ENCODE data around the gene UAP1L1. TPM values are rescaled to one million over a fixed set of nuclear protein-coding genes. Genes with fewer than 3 reads are reported as not detected.

Gene UAP1L1
- total and polyA plus RNA-seq, 9 of the 15 experiments (the other 6 are each of a cell fraction or from before 2014, with no cell fraction given), result 0.20 to 8.6 (median 3.7) TPM

DNA sequence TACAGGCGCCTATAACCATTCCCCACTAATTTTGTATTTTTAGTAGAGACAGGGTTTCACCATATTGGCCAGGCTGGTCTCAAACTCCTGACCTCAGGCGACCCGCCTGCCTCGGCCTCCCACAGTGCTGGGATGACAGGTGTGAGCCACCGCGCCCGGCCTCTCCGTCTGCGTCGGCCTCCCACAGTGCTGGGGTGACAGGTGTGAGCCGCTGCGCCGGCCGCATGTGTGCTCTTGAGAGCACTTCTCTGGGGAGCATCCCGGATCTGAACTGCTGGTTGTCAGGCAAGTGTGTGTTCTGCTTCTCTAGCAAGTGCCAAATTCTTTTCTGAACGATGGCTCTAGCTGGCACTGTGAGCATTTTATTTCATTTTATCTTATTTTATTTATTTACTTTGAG lies 19.8 kb upstream of the UAP1L1 start:
- ChIA-PET CTCF (ENCODE audit: low intra/inter-chr PET ratio) (no interaction called here), POLR2A (interaction anchor here (0.7 kb wide), 1 partner anchor 20 kb away, joined by 3 read pairs; no protein-coding TSS in a partner anchor)
- DNase-seq (ENCODE audit: extremely low read depth in 1 of 4, low spot score in 3 of 4) (no peak), FAIRE-seq (no peak), ATAC-seq (no peak)
- intact Hi-C loops (cut with micrococcal nuclease), result no loop called here
- Histone ChIP-seq H3K4me2 (ENCODE audit: insufficient read depth, low read length) (no peak overlapping the region), H3K9me3 (replicated peaks; ENCODE audit: control insufficient read depth, insufficient read depth, low read depth, low read length) (no peaks in the 10 kb centered on the region), H4K20me1 (replicated peaks; ENCODE audit: control insufficient read depth, insufficient read depth, low read length) (no peaks in the 10 kb centered on the region; the same call in none of the 2 replicates), H3K4me3 (no peak overlapping the region), H3K9ac (ENCODE audit: insufficient read depth in 1 of 2, low read depth in 2 of 2, low read length in 2 of 2) (no peak overlapping the region), H3K79me2 (ENCODE audit: control insufficient read depth, insufficient read depth, low read length) (no peaks in the 10 kb centered on the region), H3K9me1 (ENCODE audit: control insufficient read depth, insufficient read depth, low read length) (no peaks in the 10 kb centered on the region), H3K27me3 (ENCODE audit: control insufficient read depth in 2 of 2, insufficient read depth in 2 of 2, low read length in 2 of 2) (no peaks in the 10 kb centered on the region), H2AFZ (ENCODE audit: low read depth, low read length) (no peak overlapping the region), H3K36me3 (ENCODE audit: control insufficient read depth, insufficient read depth, low read length) (no peaks in the 10 kb centered on the region), H3K27ac (ENCODE audit: extremely low read depth, low read depth, low read length) (no peak overlapping the region), H3K4me1 (replicated peaks in 1 of 2; ENCODE audit: control insufficient read depth in 2 of 2, insufficient read depth in 2 of 2, low read length in 2 of 2) (peaks cover 0 to 37% of the 10 kb centered on the region in 2 experiments; a peak in 2 of 5 replicates)
- WGBS (ENCODE audit: insufficient coverage, low coverage, missing lambda C conversion rate), result 44% methylated on average over 16 of the region's 16 CpGs
- in situ Hi-C loops (cut with MboI), result no loop called here
- no TSS peak for BruUV-seq (replicated peaks)
- no peak for TF ChIP-seq ZNF551 (CRISPR knock-in tag; IDR thresholded peaks at IDR 0.05)
- TF ChIP-seq, protein P1, sequence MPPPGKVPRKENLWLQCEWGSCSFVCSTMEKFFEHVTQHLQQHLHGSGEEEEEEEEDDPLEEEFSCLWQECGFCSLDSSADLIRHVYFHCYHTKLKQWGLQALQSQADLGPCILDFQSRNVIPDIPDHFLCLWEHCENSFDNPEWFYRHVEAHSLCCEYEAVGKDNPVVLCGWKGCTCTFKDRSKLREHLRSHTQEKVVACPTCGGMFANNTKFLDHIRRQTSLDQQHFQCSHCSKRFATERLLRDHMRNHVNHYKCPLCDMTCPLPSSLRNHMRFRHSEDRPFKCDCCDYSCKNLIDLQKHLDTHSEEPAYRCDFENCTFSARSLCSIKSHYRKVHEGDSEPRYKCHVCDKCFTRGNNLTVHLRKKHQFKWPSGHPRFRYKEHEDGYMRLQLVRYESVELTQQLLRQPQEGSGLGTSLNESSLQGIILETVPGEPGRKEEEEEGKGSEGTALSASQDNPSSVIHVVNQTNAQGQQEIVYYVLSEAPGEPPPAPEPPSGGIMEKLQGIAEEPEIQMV (tag; conservative IDR thresholded peaks at IDR 0.05; ENCODE audit: low read depth), result no peak
- TF ChIP-seq, protein P2, sequence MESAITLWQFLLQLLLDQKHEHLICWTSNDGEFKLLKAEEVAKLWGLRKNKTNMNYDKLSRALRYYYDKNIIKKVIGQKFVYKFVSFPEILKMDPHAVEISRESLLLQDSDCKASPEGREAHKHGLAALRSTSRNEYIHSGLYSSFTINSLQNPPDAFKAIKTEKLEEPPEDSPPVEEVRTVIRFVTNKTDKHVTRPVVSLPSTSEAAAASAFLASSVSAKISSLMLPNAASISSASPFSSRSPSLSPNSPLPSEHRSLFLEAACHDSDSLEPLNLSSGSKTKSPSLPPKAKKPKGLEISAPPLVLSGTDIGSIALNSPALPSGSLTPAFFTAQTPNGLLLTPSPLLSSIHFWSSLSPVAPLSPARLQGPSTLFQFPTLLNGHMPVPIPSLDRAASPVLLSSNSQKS (CRISPR knock-in tag; IDR thresholded peaks at IDR 0.05), result no peak
- TF ChIP-seq CHD2 (IDR thresholded peaks at IDR 0.05; ENCODE audit: low read depth, low read length), result no peak
- no peak for TF ChIP-seq ZBTB2 (IDR thresholded peaks at IDR 0.05)
- TF ChIP-seq, protein P3, sequence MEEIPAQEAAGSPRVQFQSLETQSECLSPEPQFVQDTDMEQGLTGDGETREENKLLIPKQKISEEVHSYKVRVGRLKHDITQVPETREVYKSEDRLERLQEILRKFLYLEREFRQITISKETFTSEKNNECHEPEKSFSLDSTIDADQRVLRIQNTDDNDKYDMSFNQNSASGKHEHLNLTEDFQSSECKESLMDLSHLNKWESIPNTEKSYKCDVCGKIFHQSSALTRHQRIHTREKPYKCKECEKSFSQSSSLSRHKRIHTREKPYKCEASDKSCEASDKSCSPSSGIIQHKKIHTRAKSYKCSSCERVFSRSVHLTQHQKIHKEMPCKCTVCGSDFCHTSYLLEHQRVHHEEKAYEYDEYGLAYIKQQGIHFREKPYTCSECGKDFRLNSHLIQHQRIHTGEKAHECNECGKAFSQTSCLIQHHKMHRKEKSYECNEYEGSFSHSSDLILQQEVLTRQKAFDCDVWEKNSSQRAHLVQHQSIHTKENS (CRISPR knock-in tag; IDR thresholded peaks at IDR 0.05), result no peak
- TF ChIP-seq ZNF444 (CRISPR knock-in tag; IDR thresholded peaks at IDR 0.05), result no peak

Data from K562 (cell line).